CD4-positive, alpha-beta T cell treated with Interleukin-10 for 1 hour (primary cell): Measurements from ENCODE around the gene CLK2.

ENCODE experiments used
- DNase-seq: peaks from one replicate; pipeline ENCODE4 v3.0.0-alpha.2; 2020

The CLK2 gene

DNA sequence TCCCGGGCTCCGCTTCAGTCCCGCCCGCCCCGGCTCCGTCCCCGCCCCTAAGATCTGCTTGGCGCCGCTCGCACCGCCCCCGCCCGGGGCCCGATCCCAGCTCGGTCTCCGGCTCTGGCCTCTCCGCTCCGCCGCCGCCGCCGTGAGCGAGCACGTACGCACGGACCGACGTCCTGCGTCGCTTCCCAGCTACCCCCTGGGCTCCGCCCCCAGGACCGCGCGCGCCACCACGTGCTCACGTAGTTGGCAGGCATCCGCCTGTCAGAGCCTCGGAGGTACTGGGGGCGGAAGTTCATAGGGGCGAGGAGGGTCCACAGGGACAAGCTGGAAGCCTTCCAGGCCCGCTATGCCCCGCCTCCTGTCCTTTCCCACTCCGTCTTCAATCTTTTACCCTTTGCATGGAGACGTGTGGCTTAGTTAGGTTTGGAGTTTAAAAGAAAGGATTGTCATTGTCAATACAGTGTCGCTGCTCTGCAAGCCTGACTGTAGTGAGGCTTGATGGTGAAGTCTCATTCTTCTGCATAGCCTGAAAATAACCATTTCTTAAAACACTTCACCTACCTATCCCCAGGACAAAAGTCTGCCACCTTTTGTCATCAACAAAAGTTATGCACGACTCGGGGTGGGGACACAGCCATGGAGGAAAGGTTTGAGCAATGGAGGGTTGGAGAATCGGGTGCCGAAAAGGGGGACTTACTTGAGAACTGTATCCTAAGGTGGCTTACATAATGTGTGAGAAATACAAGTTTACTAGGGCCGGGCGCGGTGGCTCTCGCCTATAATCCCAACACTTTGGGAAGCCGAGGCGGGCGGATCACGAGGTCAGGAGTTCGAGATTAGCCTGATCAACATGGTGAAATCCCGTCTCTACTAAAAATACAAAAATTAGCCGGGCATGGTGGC lies at the start of gene CLK2:
Gene CLK2 (minus strand): TSS at position 162 of the 903 bp plus-strand sequence. CDS start 2,527 bp downstream, outside the sequence.
- DNase-seq = peak; percentile 94

DNA sequence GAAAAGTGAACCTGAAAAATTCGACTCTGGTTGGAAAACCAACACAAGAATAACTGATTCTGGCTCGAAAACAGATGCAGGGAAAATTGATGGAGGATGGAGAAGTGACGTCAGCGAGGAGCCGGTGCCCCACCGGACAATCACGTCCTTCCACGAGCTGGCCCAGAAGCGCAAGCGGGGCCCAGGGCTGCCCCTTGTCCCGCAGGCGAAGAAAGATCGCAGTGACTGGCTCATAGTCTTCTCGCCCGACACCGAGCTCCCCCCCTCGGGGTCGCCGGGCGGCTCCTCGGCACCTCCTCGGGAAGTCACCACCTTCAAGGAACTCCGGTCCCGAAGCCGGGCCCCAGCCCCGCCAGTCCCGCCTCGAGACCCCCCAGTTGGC lies 49.3 kb upstream of the CLK2 start:
- DNase-seq = no peak

DNA sequence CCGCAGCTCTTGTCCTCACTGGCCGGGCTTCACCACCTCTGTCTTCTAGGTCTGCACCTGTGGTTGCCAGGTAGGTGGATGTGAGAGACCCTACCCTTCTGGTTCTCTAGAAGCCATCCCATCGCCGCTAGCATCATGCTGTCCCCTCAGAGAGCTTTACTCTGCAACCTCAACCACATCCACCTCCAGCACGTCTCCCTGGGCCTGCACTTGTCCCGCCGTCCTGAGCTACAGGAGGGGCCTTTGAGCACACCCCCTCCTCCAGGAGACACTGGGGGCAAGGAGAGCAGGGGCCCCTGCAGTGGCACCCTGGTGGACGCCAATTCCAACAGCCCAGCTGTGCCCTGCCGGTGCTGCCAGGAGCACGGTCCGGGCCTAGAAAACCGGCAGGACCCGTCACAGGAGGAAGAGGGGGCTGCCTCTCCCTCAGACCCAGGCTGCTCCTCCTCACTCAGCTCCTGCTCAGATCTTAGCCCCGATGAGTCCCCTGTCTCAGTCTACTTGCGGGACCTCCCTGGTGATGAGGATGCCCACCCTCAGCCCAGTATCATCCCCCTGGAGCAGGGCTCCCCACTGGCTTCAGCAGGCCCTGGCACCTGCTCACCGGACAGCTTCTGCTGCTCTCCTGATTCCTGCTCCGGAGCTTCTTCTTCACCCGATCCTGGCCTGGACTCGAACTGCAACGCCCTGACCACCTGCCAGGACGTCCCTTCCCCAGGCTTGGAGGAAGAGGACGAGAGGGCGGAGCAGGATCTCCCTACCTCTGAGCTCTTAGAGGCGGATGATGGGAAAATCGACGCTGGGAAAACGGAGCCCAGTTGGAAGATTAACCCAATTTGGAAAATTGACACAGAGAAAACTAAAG lies 48.6 kb upstream of the CLK2 start:
- DNase-seq = no peak

DNA sequence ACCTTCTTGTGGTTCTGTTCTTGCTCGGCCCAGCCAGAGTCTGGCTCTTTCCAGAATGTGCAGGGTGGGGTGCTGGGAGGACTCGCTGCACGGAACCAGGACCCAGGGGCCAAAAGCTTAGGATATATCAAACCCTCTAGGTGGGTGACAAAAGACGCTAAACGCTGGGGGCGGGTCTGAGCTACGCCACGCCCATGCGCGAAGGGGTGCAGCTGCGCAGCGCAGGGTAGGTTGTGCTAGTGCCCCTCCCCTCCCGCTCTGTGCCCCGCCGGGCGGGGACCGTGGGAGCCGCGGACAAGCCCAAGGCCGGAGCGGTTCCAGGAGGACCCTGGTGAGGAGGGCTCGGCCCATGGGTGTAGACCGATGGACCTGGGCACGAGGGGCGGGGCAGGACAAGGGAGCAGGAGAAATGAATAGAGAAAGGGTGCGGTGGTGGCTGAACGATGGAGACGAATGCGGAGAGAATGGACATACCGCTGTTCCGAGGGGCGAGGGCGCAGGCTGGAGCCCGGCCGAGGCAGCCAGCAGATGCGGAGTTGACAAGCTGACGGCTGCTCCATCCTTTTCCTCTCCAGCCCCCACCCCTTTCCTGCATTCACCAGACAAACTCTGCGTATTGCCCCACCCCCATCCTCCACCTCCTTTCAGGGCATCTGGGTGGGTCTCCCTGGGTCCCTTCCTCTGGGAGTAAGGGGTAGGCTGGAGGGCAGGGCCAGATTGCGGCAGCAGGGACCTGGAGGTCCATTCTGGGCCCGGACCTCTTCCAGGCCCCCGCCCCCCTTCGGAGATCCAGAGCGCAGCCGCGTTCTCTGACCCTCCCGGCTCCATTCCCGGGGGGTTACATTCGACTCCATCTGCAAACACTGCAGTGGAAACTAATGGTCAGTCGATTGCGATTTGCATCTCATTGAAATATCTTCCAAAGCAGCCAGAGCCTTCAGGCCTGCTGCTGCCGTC lies 47.6 kb upstream of the CLK2 start, which contains the start of gene RUSC1:
Gene RUSC1 (plus strand): TSS at position 234 of the 957 bp plus-strand sequence. CDS start 880 bp downstream, outside the sequence.
- peak; percentile 70 for DNase-seq

DNA sequence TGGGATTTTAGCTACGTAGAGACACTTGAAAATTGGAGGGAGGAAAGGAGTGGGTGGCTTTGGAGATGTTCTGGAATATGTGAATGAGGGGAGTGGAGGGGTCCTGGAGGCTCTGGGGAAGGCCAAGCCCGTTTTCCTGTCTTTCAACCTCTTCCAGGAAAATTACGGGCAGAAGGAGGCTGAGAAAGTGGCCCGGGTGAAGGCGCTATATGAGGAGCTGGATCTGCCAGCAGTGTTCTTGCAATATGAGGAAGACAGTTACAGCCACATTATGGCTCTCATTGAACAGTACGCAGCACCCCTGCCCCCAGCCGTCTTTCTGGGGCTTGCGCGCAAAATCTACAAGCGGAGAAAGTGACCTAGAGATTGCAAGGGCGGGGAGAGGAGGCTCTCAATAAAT lies 46.9 kb upstream of the CLK2 start:
- no peak for DNase-seq

DNA sequence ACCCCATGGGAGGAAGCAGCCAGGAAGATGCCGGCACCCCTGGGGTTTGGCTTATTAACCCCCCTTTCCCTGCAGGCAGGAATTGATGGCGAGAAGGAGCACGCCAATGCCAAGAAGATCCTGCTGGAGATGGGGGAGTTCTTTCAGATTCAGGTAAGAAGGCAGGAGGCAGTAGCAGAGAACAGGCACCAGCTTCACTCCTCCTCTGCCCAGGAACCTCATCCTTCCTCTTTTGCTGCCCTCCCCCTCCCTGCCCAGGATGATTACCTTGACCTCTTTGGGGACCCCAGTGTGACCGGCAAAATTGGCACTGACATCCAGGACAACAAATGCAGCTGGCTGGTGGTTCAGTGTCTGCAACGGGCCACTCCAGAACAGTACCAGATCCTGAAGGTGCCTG lies 46.2 kb upstream of the CLK2 start:
- no peak for DNase-seq

DNA sequence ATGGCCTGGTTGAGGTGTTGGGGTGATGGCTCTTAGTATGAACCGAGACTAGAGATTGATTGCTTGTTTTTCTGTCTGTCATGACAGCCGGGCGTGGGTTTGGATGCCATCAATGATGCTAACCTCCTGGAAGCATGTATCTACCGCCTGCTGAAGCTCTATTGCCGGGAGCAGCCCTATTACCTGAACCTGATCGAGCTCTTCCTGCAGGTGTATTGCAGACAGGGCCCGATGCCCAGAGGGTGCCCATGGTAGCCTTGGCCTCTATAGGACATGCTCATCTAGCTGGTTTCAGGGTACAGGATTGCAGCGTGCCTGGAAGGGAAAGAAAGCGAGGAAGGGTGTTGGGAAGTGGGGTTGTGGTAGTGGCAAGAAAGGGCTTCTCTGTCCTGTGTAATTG lies 44.8 kb upstream of the CLK2 start:
- DNase-seq = no peak

DNA sequence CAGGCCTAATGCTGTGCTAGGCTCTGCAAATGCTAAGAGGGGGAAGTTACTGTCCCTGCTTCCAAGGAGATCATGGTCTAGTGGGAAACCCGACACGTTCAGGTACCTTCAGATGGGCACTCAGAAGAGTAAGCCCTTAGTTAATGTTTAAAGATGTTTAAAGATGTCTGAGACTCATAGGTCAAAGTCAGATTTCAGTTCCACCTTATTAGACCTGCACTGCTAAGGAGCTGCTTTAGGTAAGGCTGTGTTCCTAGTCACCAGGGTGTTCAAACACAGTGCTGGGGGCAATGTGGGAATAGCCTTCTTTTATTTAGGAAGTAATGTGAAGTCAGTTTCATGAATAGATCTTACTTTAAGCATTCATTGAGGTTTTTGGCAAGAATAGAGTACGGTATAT lies 43.6 kb upstream of the CLK2 start:
- DNase-seq = no peak

DNA sequence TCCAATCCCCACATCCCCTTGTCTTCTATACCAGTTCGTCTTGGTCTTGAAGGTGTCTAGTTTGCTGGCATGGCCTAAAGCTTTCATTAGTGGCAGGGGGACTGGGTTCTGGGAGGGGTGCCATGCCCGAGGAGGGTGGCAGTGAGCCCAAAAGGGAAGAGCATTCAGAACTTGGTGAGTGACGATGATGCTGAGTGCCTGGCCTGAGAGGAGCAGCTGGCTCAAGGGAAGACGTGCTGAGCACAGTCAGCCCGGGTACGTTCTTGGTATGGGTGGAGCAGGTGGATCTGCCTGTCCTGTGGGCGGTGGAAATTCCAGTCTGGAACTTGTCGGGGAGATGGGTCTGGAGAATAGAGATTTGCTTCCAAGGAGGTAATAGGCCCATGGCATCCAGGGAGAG lies 40.0 kb upstream of the CLK2 start:
- DNase-seq = no peak

DNA sequence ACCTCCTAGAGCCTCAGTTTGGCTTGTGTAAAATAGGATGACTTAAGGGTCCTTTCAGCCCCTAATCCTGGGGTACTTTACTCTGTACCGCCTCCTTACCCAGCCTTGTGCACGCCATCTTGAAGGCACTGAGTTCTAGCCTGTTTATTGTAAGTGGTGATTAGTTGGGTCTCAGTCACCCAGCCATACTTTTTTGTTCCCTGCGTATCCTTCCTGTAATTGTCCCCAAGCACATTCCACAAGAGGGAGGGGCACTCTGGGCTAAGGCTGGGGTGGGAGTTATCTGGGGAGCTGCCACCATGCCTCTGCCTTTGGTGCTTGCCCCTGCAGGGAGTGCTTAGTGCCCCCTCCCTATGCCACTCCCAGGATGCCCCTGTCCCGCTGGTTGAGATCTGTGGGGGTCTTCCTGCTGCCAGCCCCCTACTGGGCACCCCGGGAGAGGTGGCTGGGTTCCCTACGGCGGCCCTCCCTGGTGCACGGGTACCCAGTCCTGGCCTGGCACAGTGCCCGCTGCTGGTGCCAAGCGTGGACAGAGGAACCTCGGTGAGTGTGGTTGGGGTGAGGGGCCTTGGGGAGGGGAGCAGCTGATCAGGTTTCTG lies 36.2 kb upstream of the CLK2 start:
- DNase-seq = no peak

DNA sequence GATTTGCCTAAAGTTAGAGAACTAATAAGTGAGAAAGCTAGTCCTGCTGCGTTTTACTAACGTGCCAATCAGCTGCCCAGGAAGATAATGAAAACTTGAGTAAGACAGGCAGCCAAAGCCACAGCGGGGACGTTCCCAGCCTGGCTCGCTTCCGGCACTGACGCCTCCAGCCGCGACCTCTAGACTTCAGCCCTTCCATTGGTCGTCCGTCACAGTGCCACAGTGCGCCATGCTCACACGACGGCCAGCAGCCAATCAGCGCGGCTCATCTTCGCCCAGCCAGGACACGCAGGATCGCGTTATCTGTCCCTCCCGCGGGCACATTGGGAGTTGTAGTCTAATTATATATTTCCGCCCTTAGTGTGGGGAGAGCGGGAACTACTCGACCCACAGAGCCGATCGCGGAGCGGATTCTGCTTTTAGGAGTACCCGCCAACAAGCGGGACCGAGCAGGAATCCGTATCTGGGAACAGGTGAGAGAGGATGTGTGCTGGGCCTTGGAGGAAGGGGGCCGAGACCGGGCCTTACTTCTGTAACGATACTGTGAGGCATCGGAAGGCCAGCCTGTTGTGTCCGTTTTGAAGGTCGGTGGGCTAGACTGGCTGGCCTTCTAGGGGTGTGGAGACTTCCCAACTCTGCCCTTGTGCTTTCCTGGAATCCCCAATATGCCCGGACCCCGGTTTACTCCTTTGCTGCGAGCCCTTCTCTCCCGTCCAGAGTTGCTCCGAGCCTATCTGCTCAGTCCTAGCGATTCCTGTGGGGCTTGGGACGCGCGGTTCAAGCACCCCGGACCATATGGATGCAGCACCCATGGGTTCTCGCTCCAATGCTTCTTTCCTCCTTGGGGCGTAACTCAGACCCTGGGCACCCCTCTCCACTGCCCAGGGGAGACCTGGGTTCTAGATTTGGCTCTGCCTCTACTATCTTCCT lies 35.5 kb upstream of the CLK2 start, which contains the start of gene FDPS:
Gene FDPS (plus strand): TSS at position 374 of the 930 bp plus-strand sequence. CDS start 924 bp downstream, outside the sequence.
- peak; percentile 99 for DNase-seq

DNA sequence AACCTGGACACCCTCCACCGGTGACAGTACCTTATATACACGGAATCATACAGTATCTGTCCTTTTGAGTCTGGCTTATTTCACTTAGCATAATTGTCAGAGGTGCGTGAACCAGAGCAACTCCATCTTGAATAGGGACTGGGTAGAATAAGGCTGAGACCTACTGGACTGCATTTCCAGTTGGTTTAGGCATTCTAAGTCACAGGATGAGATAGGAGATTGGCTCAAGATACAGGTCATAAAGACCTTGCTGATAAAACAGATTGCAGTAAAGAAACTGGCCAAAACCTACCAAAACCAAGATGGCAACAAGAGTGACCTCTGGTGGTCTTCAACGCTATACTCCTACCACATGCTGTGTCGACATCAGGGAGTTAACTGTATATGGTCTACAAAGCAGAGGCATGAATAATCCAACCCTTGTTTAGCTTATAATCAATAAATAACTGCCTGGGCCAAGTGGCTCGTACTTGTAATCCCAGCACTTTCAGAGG lies 34.0 kb upstream of the CLK2 start:
- peak; percentile 39 for DNase-seq

DNA sequence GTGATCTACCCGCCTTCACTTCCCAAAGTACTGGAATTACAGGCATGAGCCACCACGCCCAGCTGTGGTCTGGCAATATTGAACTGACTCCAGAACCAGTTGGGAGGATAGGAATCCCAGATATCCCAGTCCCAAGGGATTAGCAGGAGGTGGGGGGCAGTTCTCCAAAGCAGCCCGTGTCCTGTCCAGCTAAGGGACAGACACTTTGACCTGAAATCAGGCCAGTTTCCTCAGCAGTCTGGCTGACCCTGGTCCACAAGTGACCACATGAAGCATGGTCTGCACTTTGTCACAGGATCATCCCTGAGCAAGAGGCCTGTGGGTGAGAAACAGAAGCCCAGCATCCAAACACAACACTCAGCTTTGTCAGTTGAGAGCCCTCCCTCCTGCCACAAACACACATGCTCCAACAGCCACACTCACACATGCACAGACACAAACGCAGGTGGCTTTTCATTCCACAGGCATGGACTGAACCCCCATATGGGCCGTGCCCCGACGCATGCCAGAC lies 32.6 kb upstream of the CLK2 start:
- DNase-seq = no peak

DNA sequence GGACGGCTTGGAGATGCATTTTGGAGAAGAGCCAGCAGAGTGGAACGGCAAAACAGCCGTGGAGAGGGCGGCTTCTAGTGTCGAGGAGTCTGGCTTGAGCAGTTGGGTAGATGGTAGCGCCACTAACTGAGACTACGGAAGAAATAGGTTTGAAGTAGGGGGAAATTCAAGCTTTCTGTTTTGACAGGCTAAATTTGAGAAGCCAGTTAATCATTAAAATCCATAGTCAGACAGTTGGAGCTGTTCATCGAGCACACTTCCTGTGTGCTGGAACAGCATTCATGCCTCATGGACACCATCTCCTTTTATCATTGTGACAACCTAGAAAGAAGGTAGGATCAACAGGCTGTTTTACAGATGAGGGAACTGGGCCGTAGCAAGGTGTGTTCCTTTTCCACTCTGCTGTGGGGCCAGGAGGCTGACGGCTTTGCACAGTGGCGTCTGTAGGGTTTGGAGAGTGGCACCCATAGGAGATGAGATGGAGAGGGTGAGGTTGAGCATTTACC lies 31.3 kb upstream of the CLK2 start:
- DNase-seq = no peak

DNA sequence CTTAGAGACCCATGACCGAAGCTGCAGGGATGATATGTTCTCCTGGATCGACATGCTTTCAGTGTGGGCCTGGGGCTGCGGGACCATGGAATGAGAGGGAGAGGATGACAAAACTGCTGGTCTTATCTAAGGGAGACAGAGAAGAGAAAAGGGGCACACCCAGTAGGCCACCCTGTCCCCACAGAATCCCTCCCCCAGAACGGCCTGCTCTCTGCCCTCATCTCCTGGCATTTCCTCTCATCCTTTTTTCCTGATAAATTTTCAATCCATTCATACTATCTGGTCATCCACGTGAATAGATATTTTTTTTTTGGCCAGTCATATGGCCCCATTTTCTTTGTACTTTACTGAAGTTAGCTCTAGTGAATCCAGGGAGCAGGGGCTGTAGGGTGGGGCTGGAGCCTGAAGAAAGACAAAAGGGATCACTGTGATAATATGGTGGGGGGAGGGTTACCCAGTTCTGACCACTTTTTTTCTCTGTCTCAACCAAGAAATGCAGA lies 28.1 kb upstream of the CLK2 start, which contains the start of gene PKLR:
Gene PKLR (minus strand): TSS at position 97 of the 500 bp plus-strand sequence. CDS start 43 bp downstream, at position 54.
- no peak for DNase-seq

DNA sequence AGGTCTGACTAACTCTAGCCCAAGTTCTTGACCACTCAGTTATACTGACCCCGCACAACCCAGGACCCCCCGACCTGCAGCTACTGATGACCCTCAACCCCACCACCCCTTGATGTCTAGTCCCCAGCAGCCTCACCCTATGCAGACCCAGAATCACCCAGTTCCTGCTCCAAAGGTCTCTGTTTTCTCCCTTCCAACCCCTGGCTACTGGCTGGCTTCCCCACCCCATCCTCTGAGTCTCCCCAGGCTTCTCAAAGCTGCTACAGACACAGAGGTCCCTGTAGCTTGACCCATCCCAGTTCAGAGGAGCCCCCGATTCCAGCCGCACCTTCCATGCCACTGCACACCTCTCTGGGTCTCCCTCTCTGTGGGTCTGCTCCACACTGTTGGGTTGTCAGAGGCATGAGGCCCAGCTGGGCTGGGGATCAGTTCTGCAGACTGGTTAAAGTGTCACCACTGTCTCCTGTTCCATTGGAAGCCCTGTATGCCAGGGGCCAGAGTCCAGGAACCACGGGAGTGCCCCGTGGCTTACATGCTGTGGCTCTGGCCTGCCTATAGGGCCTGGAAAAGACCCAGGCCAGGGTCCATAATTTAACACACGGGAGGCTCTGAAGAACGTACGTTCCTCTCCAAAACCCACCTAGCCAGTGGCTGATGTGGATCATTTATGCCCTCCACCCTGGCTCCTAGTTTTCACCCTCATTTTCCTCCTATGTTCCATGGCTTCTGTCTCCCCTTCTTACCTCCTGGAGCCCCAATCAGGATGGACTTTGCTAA lies 27.4 kb upstream of the CLK2 start:
- DNase-seq = no peak

DNA sequence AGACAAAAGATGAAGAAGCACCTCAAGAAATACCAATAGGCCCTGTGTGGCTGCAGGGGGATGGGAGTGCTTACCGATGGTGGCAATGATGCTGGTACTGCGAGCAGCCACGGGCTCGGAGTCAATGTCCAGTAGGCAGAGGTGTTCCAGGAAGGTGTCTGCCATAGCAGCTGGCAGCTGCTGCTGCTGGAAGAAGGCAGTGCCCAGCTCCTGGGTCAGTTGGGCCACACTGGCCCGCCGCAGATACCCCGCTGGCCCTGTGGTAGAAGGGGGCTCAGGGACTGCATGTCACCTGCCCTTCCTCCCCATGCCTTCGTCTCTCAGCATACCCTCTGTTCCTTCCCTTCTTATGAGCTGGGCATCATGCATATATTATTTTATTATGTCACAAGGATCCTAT lies 26.7 kb upstream of the CLK2 start:
- DNase-seq = no peak

DNA sequence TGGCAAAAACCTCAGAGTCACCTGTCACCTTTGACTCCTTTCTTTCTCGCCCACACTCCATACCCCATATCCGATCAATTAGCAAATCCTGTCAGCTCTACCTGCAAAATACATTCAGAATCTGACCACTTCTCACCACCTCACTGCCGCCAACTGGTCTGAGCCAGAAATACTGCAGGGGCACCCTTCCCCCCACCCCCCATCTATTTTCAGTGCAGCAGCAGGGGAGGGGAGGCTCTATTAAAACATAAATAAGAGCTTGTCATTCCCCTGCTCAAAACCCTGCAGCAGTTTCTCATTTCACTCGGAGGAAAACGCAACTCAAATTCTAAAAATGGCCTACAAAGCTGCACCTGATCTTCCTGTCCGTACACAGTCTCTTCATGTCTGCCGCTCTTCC lies 24.1 kb upstream of the CLK2 start:
- DNase-seq = no peak

DNA sequence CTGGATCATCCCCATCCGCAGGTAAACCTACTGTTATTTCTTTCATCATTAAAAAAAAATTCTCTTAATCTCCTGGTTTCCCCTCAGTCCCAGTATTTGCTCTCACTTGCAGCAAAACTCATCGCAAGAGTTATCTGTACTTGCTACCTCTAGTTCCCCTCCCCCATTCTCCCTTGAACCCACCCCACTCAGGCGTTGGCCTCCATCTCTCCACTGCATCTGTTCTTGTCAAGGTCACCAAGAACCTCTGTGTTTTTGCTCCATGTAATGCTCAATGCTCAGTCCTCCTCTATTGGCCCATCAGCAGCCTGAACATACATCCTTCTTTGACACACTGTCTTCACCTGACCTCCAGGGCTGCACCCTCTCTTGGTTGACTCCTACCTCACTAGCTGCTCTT lies 23.4 kb upstream of the CLK2 start:
- no peak for DNase-seq
